Tibial nerve (tissue), 4 donors: ENCODE results near the gene USP3.

ENCODE experiments used
- CTCF ChIP-seq, 5 experiments: fragments of 200-600 bp in 3 of 5; fragments of 450-650 bp in 2 of 5; sonication (generic) in 3 of 5; IDR thresholded peaks; one replicate each; pipeline ENCODE4 v1.5.1; 2016 to 2019; ENCODE audit warnings: antibody characterized with exemption in 5 of 5, mild to moderate bottlenecking in 3 of 5, moderate library complexity in 2 of 5
- EP300 ChIP-seq, 2 donors: sonication (generic); formaldehyde crosslinking; IDR thresholded peaks; one replicate each; pipeline ENCODE4 v1.6.1; 2017; ENCODE audit warnings: antibody characterized with exemption in 2 of 2, mild to moderate bottlenecking in 1 of 2
- POLR2A ChIP-seq, 2 donors: fragments of 450-650 bp; IDR thresholded peaks; one replicate each; pipeline ENCODE4 v1.6.1; 2017; ENCODE audit warnings: antibody characterized with exemption in 2 of 2, mild to moderate bottlenecking in 2 of 2, moderate library complexity in 2 of 2

DNA sequence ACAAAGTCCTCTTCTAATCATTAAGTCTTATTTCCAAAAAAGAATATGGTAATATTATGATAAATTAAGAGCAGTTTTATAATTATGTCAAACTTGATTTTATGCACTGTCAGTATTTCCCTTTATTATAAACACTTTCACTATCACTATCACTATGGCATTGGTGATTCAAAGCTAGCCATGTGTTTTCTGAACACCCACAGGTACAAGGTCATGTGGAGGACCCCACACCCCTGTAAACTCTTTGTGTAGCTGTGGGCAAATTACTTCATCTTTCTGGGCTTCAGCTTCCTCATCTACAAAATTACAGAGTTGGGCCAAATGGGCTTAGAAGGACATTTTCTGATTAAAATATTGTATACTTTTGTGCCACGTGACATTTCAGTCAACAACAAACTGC is 134.4 kb downstream of the USP3 start:
- TF ChIP-seq CTCF (IDR thresholded peaks at IDR 0.05) (no peak), POLR2A (IDR thresholded peaks at IDR 0.05) (no peak), EP300 (IDR thresholded peaks at IDR 0.05) (no peak)
